HG03060 (cell line): ENCODE measurements around the gene KCNH1.
"Not testable (repeated sequence)": the region's sequence is repeated elsewhere in the genome, so short reads cannot be mapped to it uniquely, and the experiment has no call there.

Source experiments
- ATAC-seq: cut with Tn5 transposase; IDR thresholded peaks from one replicate; pipeline ENCODE4 v1.9.1; 2021; ENCODE audit warnings: low read depth, moderate number of reproducible peaks; ENCODE audit not compliant: unreplicated experiment

Gene KCNH1

GRCh38 chr1:211099393-211099792, 34.6 kb downstream of the KCNH1 start:
- ATAC-seq: no peak

- ATAC-seq: no peak
Measured at GRCh38 chr1:211095381-211095780, 38.6 kb downstream of the KCNH1 start.

GRCh38 chr1:211092955-211093354, 41.0 kb downstream of the KCNH1 start:
- no peak for ATAC-seq

- no peak for ATAC-seq
Measured at GRCh38 chr1:211091867-211092266, 42.1 kb downstream of the KCNH1 start.

GRCh38 chr1:211089536-211089935, 44.4 kb downstream of the KCNH1 start:
- ATAC-seq: no peak

- no peak for ATAC-seq
Measured at GRCh38 chr1:211088156-211088555, 45.8 kb downstream of the KCNH1 start.

GRCh38 chr1:211082824-211083223, 51.1 kb downstream of the KCNH1 start:
- ATAC-seq: no peak

- not testable (repeated sequence) for ATAC-seq
Measured at GRCh38 chr1:211081447-211081846, 52.5 kb downstream of the KCNH1 start.

- ATAC-seq: no peak
Measured at GRCh38 chr1:211068976-211069375, 65.0 kb downstream of the KCNH1 start.

- ATAC-seq: no peak
Measured at GRCh38 chr1:211066781-211067384, 67.1 kb downstream of the KCNH1 start.

GRCh38 chr1:211041838-211042237, 92.1 kb downstream of the KCNH1 start:
- ATAC-seq: not testable (repeated sequence)

- no peak for ATAC-seq
Measured at GRCh38 chr1:211037095-211037494, 96.9 kb downstream of the KCNH1 start.

- ATAC-seq: no peak
Measured at GRCh38 chr1:211036381-211037060, 97.4 kb downstream of the KCNH1 start.

GRCh38 chr1:211035821-211036380, 98.0 kb downstream of the KCNH1 start:
- no peak for ATAC-seq

GRCh38 chr1:211033921-211034525, 99.9 kb downstream of the KCNH1 start:
- no peak for ATAC-seq

GRCh38 chr1:211024901-211025300, 109.0 kb downstream of the KCNH1 start:
- ATAC-seq: no peak

- ATAC-seq: no peak
Measured at GRCh38 chr1:211019266-211019665, 114.7 kb downstream of the KCNH1 start.

- ATAC-seq: no peak
Measured at GRCh38 chr1:211018690-211019089, 115.3 kb downstream of the KCNH1 start.

- ATAC-seq: no peak
Measured at GRCh38 chr1:211017075-211017718, 116.8 kb downstream of the KCNH1 start.

- no peak for ATAC-seq
Measured at GRCh38 chr1:211014275-211014674, 119.7 kb downstream of the KCNH1 start.
